Ovary (tissue), 9 donors: ENCODE measurements around the gene SV2C. TPM values are rescaled to one million over a fixed set of nuclear protein-coding genes. Genes with fewer than 3 reads are reported as not detected.

ENCODE experiments used
- DNase-seq, 5 donors: peaks; one replicate each; pipeline ENCODE4 v3.0.0-alpha.2; 2019 to 2020
- H3K27ac ChIP-seq, 2 donors: fragments of 200-600 bp; one replicate each; pipeline versions ENCODE4 v1.5.1 to v1.8.0; 2019 to 2022
- H3K27me3 ChIP-seq: fragments of 200-600 bp; one replicate; pipeline ENCODE4 v1.8.0; 2022
- H3K36me3 ChIP-seq: fragments of 200-600 bp; sonication (generic); one replicate; pipeline ENCODE4 v1.5.1; 2019
- H3K4me1 ChIP-seq: one replicate; pipeline ENCODE4 v1.8.1; 2013; ENCODE audit warnings: mild to moderate bottlenecking, moderate library complexity; ENCODE audit not compliant: insufficient read depth
- H3K4me3 ChIP-seq: fragments of 200-600 bp; sonication (generic); one replicate; pipeline ENCODE4 v1.5.1; 2017
- H3K9me3 ChIP-seq, 2 donors: fragments of 200-600 bp in 1 of 2; sonication (generic) in 1 of 2; one replicate each; pipeline versions ENCODE4 v1.5.1 to v1.8.1; 2013 to 2019; ENCODE audit warnings: mild to moderate bottlenecking in 1 of 2, moderate library complexity in 1 of 2
- EP300 ChIP-seq: sonication (generic); formaldehyde crosslinking; IDR thresholded peaks from one replicate; pipeline ENCODE4 v1.6.1; 2017; ENCODE audit warnings: antibody characterized with exemption
- POLR2A ChIP-seq: fragments of 450-650 bp; IDR thresholded peaks from one replicate; pipeline ENCODE4 v1.6.1; 2017; ENCODE audit warnings: antibody characterized with exemption, mild to moderate bottlenecking, moderate library complexity
- WGBS, 3 donors: extraction: QIAGEN DNeasy Blood & Tissue Kit in 1 of 3; methylation state at CpG; one replicate each; pipeline versions ENCODE4 v1.1.5 to v1.1.7; 2013 to 2017; 5-methylcytosine and 5-hydroxymethylcytosine counted together
- intact Hi-C, 4 donors: fragments of 100-400 bp; cut with DNase I; formaldehyde crosslinking; loops; one replicate each; pipeline versions ENCODE4 v1.11.0 to v1.15.1; 2022 to 2023
- polyA plus RNA-seq, 2 donors: library from polyadenylated mRNA; stranded (reverse); fragments of 200-250 nt in 1 of 2; fragments of 350-450 nt in 1 of 2; fragmentation: Illumina TruSeq in 1 of 2; extraction: RNeasy Lipid Tissue Mini Kit (QIAGEN cat#74804) in 1 of 2; gene quantifications; one replicate each; pipeline ENCODE4 v1.2.3, GENCODE V29; 2013 to 2014
- total RNA-seq, 7 donors: library from RNA; depleted of rRNA in 2 of 7; stranded (reverse); fragments of >200 nt in 2 of 7; fragmentation: NEBNext Ultra II Directional in 3 of 7; extraction: Animal tissue kit (Norgen Biotek cat#: 25700) in 3 of 7; gene quantifications; one replicate each; pipeline versions ENCODE4 v1.1.0 to v1.2.4, GENCODE V29; 2016 to 2023
- TF ChIP-seq, protein P1 (sequence below), 3 donors: fragments of 450-650 bp in 2 of 3; fragments of 200-600 bp in 1 of 3; IDR thresholded peaks; one replicate each; pipeline versions ENCODE4 v1.5.1 to v1.8.0; 2016 to 2022; ENCODE audit warnings: antibody characterized with exemption in 3 of 3, mild to moderate bottlenecking in 1 of 3
- donor health status: DM: no; HTN: no; CAD: no; lungs with moderate emphysema.
- donor health status: DM: no; HTN: no; CAD: no.
- donor health status: Bipolar disorder and iron deficiency.
- donor health status: DM: yes; HTN: yes; CAD: no.
- donor health status: DM: no; HTN: no; CAD: no.
- donor health status: DM: yes; HTN: yes; CAD: no.

Gene SV2C
- total and polyA plus RNA-seq, 9 donors: 0.10 to 1.3 (median 0.51) TPM

DNA sequence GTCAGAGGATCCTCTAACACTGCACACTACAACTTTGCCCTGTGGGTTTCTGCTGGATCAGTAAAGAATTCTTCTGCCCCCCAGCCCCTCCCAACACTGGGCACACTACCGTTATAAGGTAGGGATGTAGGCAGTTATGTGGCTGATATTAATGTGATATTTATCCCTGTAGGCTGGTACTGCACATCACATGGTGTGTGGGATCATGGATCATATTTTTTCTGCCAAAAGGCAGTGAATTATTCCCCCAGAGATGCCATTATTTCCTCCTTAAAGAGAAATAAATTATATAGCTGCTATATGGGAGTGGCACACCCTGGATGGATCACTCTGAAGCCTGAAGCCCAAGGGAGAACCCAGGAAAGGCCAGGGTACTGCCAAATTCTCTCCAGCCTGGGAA lies 69.5 kb downstream of the SV2C start:
- TF ChIP-seq POLR2A (no peak), EP300 (no peak)
- TF ChIP-seq, protein P1, sequence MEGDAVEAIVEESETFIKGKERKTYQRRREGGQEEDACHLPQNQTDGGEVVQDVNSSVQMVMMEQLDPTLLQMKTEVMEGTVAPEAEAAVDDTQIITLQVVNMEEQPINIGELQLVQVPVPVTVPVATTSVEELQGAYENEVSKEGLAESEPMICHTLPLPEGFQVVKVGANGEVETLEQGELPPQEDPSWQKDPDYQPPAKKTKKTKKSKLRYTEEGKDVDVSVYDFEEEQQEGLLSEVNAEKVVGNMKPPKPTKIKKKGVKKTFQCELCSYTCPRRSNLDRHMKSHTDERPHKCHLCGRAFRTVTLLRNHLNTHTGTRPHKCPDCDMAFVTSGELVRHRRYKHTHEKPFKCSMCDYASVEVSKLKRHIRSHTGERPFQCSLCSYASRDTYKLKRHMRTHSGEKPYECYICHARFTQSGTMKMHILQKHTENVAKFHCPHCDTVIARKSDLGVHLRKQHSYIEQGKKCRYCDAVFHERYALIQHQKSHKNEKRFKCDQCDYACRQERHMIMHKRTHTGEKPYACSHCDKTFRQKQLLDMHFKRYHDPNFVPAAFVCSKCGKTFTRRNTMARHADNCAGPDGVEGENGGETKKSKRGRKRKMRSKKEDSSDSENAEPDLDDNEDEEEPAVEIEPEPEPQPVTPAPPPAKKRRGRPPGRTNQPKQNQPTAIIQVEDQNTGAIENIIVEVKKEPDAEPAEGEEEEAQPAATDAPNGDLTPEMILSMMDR (IDR thresholded peaks at IDR 0.05): no peak
- Histone ChIP-seq H3K27me3 (no peaks in the 10 kb centered on the region), H3K36me3 (no peaks in the 10 kb centered on the region), H3K9me3 (no peaks in the 10 kb centered on the region), H3K27ac (no peak overlapping the region), H3K4me1 (no peaks in the 10 kb centered on the region), H3K4me3 (no peak overlapping the region)
- 25 to 50% (median 39%) methylated on average over 1 of the region's 1 CpG for WGBS, 3 donors
- DNase-seq: no peak
- intact Hi-C loops: no loop called here

DNA sequence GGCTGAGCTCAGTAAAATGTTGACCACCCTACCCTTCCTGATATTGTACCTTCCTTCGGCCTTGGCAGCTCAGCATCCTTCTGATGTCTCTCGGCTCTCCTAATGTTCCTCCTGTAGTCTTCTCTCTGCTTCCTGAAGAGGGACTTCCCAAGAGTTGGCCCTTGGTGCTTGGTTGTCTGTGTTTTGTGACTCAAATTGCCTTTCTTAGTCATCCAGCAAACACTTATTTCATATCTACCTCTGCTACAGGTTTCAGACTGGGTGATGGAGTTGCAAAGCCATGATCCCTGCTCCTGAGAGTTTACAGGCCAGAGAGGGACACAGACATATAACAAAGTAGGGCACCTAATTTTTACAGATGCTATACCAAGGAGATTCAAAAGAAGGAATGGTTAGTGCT lies 70.1 kb downstream of the SV2C start:
- Histone ChIP-seq H3K9me3 (no peaks in the 10 kb centered on the region), H3K27me3 (no peaks in the 10 kb centered on the region), H3K4me1 (no peaks in the 10 kb centered on the region), H3K4me3 (no peak overlapping the region), H3K27ac (no peak overlapping the region), H3K36me3 (no peaks in the 10 kb centered on the region)
- TF ChIP-seq EP300 (no peak), POLR2A (no peak)
- TF ChIP-seq, protein P1 (IDR thresholded peaks at IDR 0.05): no peak
- WGBS, 3 donors: 85 to 93% (median 92%) methylated on average over 2 of the region's 2 CpGs
- intact Hi-C loops: no loop called here
- DNase-seq: no peak

DNA sequence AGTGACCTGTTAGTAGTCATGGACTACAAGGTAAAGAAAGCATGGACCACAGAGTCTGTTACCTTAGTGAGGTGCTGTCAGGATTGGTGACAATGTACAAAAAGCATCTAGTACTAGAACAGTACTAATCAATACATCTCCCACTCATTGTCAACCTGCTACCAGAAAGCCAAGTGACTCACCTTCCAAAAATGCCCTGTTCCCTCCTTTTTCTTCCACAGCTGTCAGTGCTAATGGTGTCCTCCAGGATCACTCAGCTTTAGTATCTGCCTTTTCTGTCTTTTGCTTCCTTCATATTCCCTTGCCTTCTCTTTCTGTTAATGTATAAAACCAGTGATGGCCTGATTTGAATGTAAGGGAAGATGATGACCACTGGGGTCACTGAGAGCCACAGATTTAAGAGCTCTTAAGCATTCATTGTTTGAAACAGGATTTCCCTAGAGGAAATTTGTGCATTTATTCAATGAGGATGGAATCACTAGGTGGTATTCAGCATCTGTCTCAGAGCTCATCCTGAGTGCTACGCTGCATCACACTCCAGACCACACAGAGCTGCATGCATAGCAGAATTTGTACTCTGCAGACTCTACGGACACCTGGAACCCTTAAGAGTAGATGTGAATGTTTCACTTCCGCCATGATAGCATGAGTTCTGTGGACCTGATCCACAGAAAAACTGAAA lies 71.0 kb downstream of the SV2C start:
- Histone ChIP-seq H3K4me1 (no peaks in the 10 kb centered on the region), H3K4me3 (no peak overlapping the region), H3K27ac (no peak overlapping the region), H3K9me3 (no peaks in the 10 kb centered on the region), H3K36me3 (no peaks in the 10 kb centered on the region), H3K27me3 (no peaks in the 10 kb centered on the region)
- intact Hi-C loops: no loop called here
- DNase-seq: no peak
- WGBS, 3 donors: 86 to 93% (median 92%) methylated on average over 3 of the region's 3 CpGs
- TF ChIP-seq POLR2A (no peak), EP300 (no peak)

DNA sequence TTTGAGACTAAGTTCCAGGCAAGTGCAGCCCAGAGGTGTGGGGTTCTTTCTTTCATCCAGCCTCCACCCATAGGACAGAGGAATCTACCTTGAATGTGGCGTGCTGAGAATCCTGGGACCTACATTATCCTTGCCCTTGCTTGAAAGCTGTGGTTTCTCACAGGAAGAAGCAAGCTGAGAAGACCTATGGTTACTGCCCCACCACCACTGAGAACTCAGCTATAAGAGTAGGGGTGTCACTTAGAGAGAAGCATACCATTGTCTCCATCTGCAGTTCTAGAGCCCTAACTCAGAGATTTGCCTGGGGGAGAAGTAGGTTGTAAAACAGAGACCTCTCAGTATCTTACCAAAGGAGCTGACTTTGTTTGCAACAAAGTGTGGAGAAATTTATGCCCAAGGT lies 72.4 kb downstream of the SV2C start:
- TF ChIP-seq EP300 (no peak), POLR2A (no peak)
- TF ChIP-seq, protein P1 (IDR thresholded peaks at IDR 0.05): no peak
- Histone ChIP-seq H3K27me3 (no peaks in the 10 kb centered on the region), H3K36me3 (no peaks in the 10 kb centered on the region), H3K27ac (no peak overlapping the region), H3K9me3 (no peaks in the 10 kb centered on the region), H3K4me3 (no peak overlapping the region), H3K4me1 (no peaks in the 10 kb centered on the region)
- 73 to 89% (median 82%) methylated on average over 1 of the region's 1 CpG for WGBS, 3 donors
- intact Hi-C loops: no loop called here
- no peak for DNase-seq

DNA sequence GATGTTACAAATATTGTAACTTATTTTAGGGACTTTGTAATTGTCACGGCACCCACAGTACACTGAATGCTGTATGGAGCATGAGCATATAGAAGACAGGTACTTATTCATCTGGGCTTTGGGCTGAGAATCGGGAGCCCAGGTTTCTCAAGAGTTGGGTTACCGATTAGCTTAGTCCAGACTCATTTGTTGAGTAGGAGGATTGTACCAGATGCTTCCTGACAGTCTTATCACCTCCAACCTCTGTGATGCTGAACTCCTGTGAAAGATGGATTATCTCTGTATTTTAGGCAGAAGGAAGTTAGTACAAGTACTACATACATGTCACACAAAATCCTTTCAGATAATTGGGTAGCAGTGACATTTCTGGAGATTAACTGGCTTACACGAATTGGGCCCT lies 79.2 kb downstream of the SV2C start:
- 66 to 77% (median 67%) methylated on average over 4 of the region's 4 CpGs for WGBS, 3 donors
- intact Hi-C loops: no loop called here
- TF ChIP-seq EP300: no peak
- TF ChIP-seq, protein P1 (IDR thresholded peaks at IDR 0.05): no peak

More for the DNA sequence above, 79.2 kb downstream of the SV2C start:
- Histone ChIP-seq H3K4me1 (no peaks in the 10 kb centered on the region), H3K36me3 (no peaks in the 10 kb centered on the region), H3K9me3 (no peaks in the 10 kb centered on the region), H3K27me3 (no peaks in the 10 kb centered on the region), H3K27ac (no peak overlapping the region), H3K4me3 (no peak overlapping the region)
- no peak for DNase-seq
